ENCODE results near the gene POLA1.

Gene POLA1

DNA sequence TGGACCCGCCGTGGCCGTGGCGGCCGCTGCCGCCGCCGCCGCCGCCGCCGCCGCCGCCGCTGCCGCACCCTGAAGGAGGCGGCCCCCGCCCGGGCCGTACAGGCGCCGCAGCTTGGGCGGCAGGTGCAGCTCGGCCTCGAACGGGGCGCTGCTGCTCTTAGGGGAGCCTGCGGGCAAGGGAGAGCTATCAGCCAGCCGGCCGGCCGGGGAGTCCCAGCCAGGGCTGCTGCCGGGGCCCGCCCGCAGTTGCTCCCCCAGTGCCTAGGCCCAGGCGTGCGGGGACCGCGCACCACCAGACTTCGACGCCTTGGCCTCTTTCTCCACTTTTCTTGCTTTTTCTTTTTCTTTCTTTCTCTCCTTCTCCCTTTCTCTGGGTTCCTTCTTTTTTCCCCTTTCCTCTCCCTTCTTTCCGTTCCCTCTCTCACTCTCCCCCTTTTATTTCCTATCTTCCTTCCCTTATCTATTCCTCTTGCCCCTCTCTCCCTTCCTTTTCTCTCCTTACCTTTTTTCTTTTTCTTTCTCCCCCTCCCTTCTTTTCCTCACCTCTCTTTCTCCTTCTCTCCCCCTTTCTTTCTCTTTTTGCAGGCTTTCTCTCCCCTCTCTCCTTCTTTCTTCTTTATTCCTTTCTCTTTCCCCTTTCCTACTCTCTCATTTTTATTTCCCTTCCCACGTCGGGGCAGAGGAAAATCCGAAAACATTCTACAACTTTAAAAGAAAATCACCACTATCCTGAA, 320.1 kb downstream of the POLA1 start:
- DNase-seq: peak; percentile 68
- peak overlapping the region; percentile 43 for H3K4me2 ChIP-seq (ENCODE audit: low read depth, low read length)

DNA sequence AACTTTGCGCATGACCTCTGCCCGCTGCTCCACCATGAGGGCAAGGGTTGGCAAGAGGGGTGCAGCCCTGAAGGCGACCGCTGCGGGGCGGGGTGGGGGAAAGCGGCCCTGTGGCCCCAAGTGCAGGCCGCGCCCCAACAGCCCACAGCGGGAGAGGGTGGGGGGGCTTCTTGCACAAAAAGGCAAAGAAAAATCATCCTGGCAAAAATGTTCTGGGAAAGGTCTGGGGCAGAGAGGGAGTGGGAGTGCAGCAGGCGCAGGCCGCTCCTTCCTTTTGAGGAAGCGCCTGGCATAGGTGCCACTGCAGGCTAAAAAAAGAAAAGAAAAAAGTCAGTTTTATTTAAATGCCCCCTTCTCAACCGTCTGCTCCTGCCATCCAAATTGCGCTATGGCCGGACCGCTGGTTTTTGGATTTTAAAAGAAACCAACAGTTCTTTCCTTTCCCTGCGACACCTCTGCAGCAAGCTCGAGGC, 320.7 kb downstream of the POLA1 start:
- H4K20me1 ChIP-seq (ENCODE audit: insufficient read depth, low read length): no peaks in the 10 kb centered on the region
- no peaks in the 10 kb centered on the region for H3K9me2 ChIP-seq (replicated peaks; ENCODE audit: insufficient read depth, low read length)
- H3K9ac ChIP-seq (ENCODE audit: low read length): no peak overlapping the region
- H3F3A ChIP-seq (ENCODE audit: insufficient read depth, low read length): no peaks in the 10 kb centered on the region
- DNase-seq: no peak
- H3K4me3 ChIP-seq (ENCODE audit: low read length): no peak overlapping the region
- no peak overlapping the region for H3K4me2 ChIP-seq (ENCODE audit: low read depth, low read length)
- H3K27me3 ChIP-seq (replicated peaks; ENCODE audit: insufficient read depth, low read length): peaks cover 26% of the 10 kb centered on the region
- no peaks in the 10 kb centered on the region for H3K4me1 ChIP-seq (ENCODE audit: low read length)
- no peaks in the 10 kb centered on the region for H3K36me3 ChIP-seq (replicated peaks; ENCODE audit: insufficient read depth, low read length)
- H3K9me3 ChIP-seq (replicated peaks; ENCODE audit: insufficient read depth, low read length): no peaks in the 10 kb centered on the region
- H3K27ac ChIP-seq (ENCODE audit: low read length): no peak overlapping the region
- H3K79me2 ChIP-seq (ENCODE audit: low read length): no peaks in the 10 kb centered on the region
- TF ChIP-seq, protein P1, sequence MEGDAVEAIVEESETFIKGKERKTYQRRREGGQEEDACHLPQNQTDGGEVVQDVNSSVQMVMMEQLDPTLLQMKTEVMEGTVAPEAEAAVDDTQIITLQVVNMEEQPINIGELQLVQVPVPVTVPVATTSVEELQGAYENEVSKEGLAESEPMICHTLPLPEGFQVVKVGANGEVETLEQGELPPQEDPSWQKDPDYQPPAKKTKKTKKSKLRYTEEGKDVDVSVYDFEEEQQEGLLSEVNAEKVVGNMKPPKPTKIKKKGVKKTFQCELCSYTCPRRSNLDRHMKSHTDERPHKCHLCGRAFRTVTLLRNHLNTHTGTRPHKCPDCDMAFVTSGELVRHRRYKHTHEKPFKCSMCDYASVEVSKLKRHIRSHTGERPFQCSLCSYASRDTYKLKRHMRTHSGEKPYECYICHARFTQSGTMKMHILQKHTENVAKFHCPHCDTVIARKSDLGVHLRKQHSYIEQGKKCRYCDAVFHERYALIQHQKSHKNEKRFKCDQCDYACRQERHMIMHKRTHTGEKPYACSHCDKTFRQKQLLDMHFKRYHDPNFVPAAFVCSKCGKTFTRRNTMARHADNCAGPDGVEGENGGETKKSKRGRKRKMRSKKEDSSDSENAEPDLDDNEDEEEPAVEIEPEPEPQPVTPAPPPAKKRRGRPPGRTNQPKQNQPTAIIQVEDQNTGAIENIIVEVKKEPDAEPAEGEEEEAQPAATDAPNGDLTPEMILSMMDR (IDR thresholded peaks at IDR 0.05; ENCODE audit: low read length): no peak
- no peak overlapping the region for H2AFZ ChIP-seq (ENCODE audit: low read length)

More for the DNA sequence above, 320.1 kb downstream of the POLA1 start:
- no peak overlapping the region for H2AFZ ChIP-seq (ENCODE audit: low read length)
- H3K27me3 ChIP-seq (replicated peaks; ENCODE audit: insufficient read depth, low read length): peaks cover 22% of the 10 kb centered on the region
- H3K9ac ChIP-seq (ENCODE audit: low read length): no peak overlapping the region
- no peaks in the 10 kb centered on the region for H3K9me3 ChIP-seq (replicated peaks; ENCODE audit: insufficient read depth, low read length)
- H3K27ac ChIP-seq (ENCODE audit: low read length): no peak overlapping the region
- H3K9me2 ChIP-seq (replicated peaks; ENCODE audit: insufficient read depth, low read length): no peaks in the 10 kb centered on the region
- H3F3A ChIP-seq (ENCODE audit: insufficient read depth, low read length): no peaks in the 10 kb centered on the region
- H3K4me1 ChIP-seq (ENCODE audit: low read length): no peaks in the 10 kb centered on the region
- no peaks in the 10 kb centered on the region for H4K20me1 ChIP-seq (ENCODE audit: insufficient read depth, low read length)
- no peak overlapping the region for H3K4me3 ChIP-seq (ENCODE audit: low read length)
- H3K36me3 ChIP-seq (replicated peaks; ENCODE audit: insufficient read depth, low read length): no peaks in the 10 kb centered on the region
- H3K79me2 ChIP-seq (ENCODE audit: low read length): no peaks in the 10 kb centered on the region
- TF ChIP-seq, protein P1 (IDR thresholded peaks at IDR 0.05; ENCODE audit: low read length): no peak
- TF ChIP-seq EZH2phosphoT487 (IDR thresholded peaks at IDR 0.05; ENCODE audit: low read length) (no peak), EZH2 (optimal IDR thresholded peaks at IDR 0.05; ENCODE audit: low read depth, low read length) (no peak)

DNA sequence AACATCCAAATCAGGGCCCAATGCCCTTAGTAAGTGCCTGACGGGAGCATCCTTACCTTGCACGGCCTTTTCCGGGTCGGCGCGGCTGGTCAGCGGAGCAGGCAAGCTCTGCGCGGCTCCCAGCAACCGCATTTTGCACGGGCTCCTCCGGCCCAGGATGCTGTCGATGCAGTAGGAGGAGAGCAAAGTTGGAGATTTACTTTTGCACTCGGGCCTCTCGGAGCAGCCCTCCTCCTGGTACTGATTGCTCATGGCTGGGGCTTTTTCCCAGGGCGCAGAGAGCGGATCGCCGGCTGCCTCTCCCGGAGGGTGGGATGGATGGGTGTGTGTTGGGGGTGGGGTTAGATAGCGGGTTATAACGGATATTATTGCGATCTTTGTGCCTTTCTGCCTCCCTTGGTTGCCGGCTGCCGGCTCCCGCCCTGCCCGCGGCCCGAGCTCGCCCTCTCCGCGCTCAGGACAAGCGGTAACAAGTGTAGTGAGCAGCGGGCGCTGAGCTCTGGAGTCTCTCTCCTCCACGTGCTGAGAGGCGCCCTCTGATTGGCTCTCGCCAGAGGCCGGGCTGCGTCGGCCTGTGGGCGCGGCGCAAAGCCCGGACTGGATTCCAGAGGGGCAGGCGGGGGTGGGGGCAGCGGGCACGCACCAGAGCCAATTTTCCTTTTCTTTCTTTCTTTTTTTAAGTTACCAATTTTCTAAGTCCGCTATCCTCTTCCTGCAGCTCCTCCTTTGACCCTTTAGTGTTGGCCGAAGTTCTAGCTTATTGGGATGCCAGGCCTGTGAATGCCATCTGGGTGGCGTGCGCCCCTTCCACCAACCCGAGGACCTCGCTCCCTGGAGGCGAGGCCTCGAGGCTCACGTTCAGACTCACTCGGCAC, 322.0 kb downstream of the POLA1 start, which contains the start of gene ARX:
TSS of gene ARX (minus strand) at position 480 of the 875 bp plus-strand sequence. CDS start at position 252, 228 bp downstream.
- no peaks in the 10 kb centered on the region for H3K79me2 ChIP-seq (ENCODE audit: low read length)
- H3F3A ChIP-seq (ENCODE audit: insufficient read depth, low read length): no peaks in the 10 kb centered on the region
- no peaks in the 10 kb centered on the region for H3K36me3 ChIP-seq (replicated peaks; ENCODE audit: insufficient read depth, low read length)
- no peak within 1 kb of the TSS for H2AFZ ChIP-seq (ENCODE audit: low read length)
- H3K9me3 ChIP-seq (replicated peaks; ENCODE audit: insufficient read depth, low read length): no peaks in the 10 kb centered on the region
- H3K4me2 ChIP-seq (ENCODE audit: low read depth, low read length): no peak within 1 kb of the TSS
- TF ChIP-seq EZH2 (optimal IDR thresholded peaks at IDR 0.05; ENCODE audit: low read depth, low read length): no peak
- TF ChIP-seq, protein P1 (IDR thresholded peaks at IDR 0.05; ENCODE audit: low read length): no peak
- no peak for TF ChIP-seq EZH2phosphoT487 (IDR thresholded peaks at IDR 0.05; ENCODE audit: low read length)
- H3K4me1 ChIP-seq (ENCODE audit: low read length): no peaks in the 10 kb centered on the region
- peaks cover 26% of the 10 kb centered on the region for H3K27me3 ChIP-seq (replicated peaks; ENCODE audit: insufficient read depth, low read length)
- no peaks in the 10 kb centered on the region for H4K20me1 ChIP-seq (ENCODE audit: insufficient read depth, low read length)
- no peak within 1 kb of the TSS for H3K27ac ChIP-seq (ENCODE audit: low read length)
- DNase-seq: no peak
- H3K9me2 ChIP-seq (replicated peaks; ENCODE audit: insufficient read depth, low read length): no peaks in the 10 kb centered on the region
- no peak within 1 kb of the TSS for H3K9ac ChIP-seq (ENCODE audit: low read length)
- H3K4me3 ChIP-seq (ENCODE audit: low read length): no peak within 1 kb of the TSS

Measured in MM.1S (cell line).